Hepatocyte (in vitro differentiated cells): ENCODE results near the gene HOXC11.

Source experiments
- CTCF ChIP-seq: fragments of 200-600 bp; sonication (generic); IDR thresholded peaks from 2 replicates; pipeline ENCODE4 v1.5.1; 2016; ENCODE audit warnings: antibody characterized with exemption, mild to moderate bottlenecking; ENCODE audit not compliant: poor library complexity
- EZH2 ChIP-seq: fragments of 200-600 bp; sonication (generic); IDR thresholded peaks from 2 replicates; pipeline ENCODE4 v1.6.1; 2016; ENCODE audit warnings: antibody characterized with exemption, mild to moderate bottlenecking, borderline replicate concordance

- TF ChIP-seq EZH2 (no peak), CTCF (no peak)
Measured at GRCh38 chr12:53941750-53942149, 31.2 kb upstream of the HOXC11 start.
